SU-DHL-6 (cell line): ENCODE measurements around the gene ZMYM4.

Experiments
- EZH2phosphoT487 ChIP-seq: fragments of 200-600 bp; sonication (generic), shearing (Covaris generic); conservative IDR thresholded peaks from 2 replicates; pipeline ENCODE4 v1.6.1; 2018; ENCODE audit warnings: mild to moderate bottlenecking, antibody characterized with exemption, low read length, moderate library complexity, mixed read lengths
- TF ChIP-seq, protein P1 (sequence below): fragments of 200-600 bp; sonication (generic); IDR thresholded peaks from one replicate; pipeline ENCODE4 v1.5.1; 2017; ENCODE audit warnings: antibody characterized with exemption, mild to moderate bottlenecking, low read length, moderate library complexity; ENCODE audit not compliant: insufficient read depth, poor library complexity, severe bottlenecking

GRCh38 chr1:35247256-35247655, 21.3 kb upstream of the ZMYM4 start:
- TF ChIP-seq, protein P1, sequence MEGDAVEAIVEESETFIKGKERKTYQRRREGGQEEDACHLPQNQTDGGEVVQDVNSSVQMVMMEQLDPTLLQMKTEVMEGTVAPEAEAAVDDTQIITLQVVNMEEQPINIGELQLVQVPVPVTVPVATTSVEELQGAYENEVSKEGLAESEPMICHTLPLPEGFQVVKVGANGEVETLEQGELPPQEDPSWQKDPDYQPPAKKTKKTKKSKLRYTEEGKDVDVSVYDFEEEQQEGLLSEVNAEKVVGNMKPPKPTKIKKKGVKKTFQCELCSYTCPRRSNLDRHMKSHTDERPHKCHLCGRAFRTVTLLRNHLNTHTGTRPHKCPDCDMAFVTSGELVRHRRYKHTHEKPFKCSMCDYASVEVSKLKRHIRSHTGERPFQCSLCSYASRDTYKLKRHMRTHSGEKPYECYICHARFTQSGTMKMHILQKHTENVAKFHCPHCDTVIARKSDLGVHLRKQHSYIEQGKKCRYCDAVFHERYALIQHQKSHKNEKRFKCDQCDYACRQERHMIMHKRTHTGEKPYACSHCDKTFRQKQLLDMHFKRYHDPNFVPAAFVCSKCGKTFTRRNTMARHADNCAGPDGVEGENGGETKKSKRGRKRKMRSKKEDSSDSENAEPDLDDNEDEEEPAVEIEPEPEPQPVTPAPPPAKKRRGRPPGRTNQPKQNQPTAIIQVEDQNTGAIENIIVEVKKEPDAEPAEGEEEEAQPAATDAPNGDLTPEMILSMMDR: no peak
- TF ChIP-seq EZH2phosphoT487: no peak
